ENCODE results near the gene GZMB.

DNA sequence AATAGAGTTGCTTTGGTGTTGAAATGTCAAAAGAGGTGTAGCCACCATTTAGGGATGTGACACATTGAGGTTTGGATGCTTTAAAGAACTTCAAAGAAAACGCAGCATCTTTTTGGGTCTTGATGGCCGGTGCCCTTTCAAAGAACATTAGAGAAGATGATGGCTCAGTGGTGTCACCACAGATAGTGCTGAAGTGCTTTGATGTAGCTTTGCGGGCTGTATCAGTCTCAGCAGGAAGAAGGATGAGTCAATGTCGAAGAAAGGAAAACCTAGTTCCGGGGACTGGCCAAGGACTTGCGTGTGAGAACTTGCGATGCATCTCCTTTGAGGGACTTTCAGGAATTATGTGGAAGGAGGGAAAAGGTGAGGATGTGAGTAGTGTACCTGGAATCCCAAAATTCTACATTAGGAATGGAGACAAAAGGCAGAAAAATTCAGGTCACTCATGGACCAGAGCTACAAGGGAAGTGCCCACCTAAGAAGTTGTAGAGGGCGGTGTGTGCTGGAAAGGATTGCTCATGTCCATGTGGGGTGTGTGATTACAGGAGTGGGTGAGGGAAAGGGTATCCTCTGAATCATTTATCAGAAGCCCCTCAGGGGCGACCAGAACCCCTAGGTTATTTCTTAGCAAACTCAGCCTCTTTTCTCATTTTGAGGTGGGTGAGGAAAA is 39.7 kb upstream of the GZMB start:
- TF ChIP-seq, protein P1, sequence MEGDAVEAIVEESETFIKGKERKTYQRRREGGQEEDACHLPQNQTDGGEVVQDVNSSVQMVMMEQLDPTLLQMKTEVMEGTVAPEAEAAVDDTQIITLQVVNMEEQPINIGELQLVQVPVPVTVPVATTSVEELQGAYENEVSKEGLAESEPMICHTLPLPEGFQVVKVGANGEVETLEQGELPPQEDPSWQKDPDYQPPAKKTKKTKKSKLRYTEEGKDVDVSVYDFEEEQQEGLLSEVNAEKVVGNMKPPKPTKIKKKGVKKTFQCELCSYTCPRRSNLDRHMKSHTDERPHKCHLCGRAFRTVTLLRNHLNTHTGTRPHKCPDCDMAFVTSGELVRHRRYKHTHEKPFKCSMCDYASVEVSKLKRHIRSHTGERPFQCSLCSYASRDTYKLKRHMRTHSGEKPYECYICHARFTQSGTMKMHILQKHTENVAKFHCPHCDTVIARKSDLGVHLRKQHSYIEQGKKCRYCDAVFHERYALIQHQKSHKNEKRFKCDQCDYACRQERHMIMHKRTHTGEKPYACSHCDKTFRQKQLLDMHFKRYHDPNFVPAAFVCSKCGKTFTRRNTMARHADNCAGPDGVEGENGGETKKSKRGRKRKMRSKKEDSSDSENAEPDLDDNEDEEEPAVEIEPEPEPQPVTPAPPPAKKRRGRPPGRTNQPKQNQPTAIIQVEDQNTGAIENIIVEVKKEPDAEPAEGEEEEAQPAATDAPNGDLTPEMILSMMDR (IDR thresholded peaks at IDR 0.05) = no peak
- TF ChIP-seq EZH2 (IDR thresholded peaks at IDR 0.05) (no peak), EZH2phosphoT487 (IDR thresholded peaks at IDR 0.05) (no peak)
